GM11168 (cell line): ENCODE measurements around the gene CTSW.

Experiments used
- in situ Hi-C: fragments of 300-500 bp; cut with MboI; formaldehyde crosslinking; loops from one replicate; pipeline ENCODE4 v1.12.0; 2022; ENCODE audit warnings: low sequenced_read_pairs; ENCODE audit not compliant: unreplicated experiment

CTSW gene

GRCh38 chr11:65865550-65866172 is 14.0 kb upstream of the CTSW start:
- in situ Hi-C loops: no loop called here

- in situ Hi-C loops: no loop called here
These were observed 12.9 kb upstream of the CTSW start for GRCh38 chr11:65866509-65867283.

- in situ Hi-C loops: no loop called here
These were observed 12.2 kb upstream of the CTSW start for GRCh38 chr11:65867284-65868071.

DNA sequence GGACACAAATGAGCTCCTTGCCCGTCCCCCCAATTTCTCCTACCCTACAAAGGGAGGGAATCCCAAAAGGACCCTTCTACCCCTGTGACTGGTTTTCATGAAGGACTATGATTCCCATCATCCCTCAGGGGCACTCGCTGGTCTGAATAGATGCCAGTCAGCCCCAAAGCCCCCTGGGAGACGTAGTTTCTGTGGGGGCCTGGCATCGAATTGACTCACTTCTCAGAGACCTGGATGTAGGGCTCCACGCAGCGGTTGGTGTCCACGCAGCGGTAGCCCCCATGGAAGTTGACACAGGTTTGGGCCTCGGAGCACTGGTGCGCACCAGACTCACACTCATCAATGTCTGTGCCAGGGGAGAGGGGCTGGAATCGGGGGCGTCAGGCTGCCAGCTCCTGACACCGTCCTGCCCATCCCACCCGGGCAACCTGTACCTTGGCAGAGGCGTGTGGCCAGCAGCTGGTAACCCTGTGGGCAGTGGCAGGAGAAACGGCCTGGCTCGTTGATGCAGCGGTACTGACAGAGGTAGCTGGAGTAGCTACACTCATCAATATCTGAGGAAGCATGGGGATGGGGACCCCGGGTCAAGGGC is 11.5 kb upstream of the CTSW start:
- in situ Hi-C loops: no loop called here

DNA sequence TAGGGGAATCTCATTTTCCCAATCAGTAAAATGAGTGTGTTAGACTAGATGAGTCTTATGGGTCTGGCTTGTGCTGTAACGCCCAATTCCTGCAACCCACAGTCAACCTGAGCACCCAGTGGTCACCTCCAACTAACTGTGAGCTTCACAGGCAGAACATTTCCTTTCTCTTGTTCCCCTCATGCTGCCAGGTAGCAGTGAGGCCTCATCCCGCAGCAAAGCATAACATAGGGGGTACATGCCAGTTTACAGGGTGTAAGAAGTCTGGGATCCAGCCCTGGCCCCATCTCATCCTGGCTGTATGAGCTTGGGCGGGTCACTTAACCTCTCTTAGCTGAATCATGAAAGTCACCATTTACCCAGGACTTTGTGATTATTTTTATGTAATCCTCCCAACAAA is 10.7 kb upstream of the CTSW start:
- in situ Hi-C loops: no loop called here

- in situ Hi-C loops: no loop called here
These were observed 9.9 kb upstream of the CTSW start for GRCh38 chr11:65869643-65870306.

DNA sequence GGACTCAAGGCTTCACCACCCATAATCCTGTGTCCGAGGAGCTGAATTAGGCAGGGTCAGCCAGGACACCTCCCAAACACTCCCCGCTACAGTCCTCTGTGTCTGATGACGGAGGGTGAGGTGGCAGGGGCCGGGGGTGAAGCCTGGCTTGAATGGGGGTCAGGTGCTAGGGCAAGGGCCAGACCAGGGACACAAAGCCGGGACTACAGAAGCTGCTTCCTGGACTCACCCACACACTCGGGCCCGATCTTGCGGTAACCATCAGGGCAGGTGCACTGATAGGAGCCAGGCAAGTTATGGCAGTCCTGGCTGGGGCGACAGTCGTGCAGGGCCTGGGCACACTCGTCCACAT is 9.4 kb upstream of the CTSW start:
- in situ Hi-C loops: no loop called here

DNA sequence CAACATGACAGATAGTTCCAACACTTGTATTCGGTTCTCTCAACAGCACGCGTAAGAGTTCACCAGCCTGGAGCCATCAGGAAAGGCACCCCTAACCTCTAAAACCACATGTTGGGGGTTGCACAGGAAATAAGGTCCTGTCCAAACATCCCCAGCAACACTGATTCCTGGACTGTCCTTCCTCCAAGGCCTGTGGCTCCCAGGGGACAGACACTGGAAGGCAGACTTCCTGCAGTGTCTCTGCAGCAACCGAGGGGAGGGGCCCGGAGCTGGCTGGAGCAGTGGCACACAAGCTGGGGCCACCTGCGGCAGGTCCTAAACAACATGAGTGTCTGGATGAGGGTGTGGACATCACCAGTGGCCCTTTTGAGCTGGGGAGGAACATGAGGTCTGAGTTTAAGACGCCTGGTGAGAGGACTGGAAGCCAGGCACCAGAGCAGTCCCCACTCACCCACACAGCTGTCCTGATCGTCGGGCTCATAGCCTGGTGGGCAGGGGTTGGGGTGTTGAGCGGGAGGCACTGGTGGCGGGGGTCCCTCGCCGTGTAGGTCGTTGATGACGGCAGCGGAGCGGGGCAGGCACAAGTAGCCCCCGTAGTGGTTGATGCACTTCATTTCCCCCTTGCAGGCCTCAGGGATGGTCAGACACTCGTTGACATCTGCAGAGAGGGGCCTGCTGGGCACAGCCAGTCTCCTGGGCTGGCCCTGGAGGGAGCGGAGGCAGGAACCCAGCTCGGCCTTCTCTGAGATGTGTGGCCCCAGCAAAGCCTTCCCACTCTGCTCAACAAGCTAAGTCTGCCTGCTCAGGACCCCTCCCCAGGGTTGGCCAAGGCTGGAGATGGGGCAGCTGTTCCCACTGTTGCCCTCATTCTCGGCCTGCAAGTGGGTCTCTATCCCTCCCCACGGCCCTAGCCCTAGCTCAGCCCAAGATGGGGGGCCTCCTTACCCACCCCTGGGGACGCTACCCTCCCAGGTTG is 8.6 kb upstream of the CTSW start:
- in situ Hi-C loops: no loop called here

GRCh38 chr11:65871811-65872548 is 7.7 kb upstream of the CTSW start:
- in situ Hi-C loops: no loop called here

DNA sequence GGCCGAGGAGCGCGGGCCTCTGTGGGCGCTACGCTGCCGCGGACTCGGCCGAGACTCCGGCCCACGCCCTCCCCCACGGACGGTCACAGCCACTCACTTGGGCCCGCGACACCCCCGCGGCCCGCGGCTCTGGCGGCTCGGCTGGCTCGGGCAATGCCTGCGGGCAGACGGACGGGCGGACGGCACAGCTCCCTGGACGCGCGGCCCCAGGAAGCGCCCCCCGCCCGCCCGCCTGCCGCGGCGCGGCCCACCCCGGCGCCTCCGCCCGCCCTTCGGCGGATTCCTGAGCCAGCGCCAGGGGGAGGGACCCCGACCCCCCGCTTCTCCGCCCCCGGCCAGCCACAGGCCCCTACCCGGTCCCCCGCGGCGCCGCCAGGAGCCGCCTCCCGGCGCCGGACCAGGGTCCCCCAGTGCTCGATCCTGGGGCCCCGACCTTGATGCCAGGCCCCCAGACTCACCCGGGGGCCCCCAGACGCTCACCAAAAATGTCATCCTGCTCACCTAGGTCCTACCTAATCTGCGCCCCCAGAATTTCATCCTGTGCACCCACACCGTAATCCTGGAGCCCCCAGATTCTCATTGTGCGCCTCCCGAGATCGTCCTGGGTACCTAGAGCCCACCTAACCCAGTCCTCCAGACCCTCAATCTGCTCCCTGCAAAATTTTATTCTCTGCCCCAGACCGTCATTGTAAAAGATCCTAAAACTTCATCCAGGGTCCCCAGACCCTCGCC is 6.9 kb upstream of the CTSW start, which contains the start of gene EFEMP2:
Gene EFEMP2 (minus strand): TSS at position 215 of the 732 bp plus-strand sequence. CDS start 446 bp downstream, outside the sequence.
- in situ Hi-C loops: no loop called here

GRCh38 chr11:65873318-65874156 is 6.1 kb upstream of the CTSW start:
- in situ Hi-C loops: no loop called here

DNA sequence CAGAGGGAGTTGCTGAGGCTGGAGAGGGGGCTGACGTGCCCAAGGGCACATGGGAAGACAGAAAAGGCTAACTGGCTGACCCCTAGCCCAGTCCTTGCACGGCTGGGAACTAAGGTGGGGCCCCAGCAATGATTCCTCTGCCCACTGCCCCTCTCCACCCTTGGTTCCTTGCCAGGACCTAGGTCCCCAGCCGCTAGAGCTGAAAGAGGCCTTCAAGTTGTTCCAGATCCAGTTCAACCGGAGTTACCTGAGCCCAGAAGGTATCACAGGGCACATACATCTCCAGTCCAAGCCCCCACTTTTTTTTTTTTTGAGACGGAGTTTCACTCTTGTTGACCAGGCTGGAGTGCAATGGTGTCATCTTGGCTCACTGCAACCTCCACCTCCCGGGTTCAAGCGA is 390 bp downstream of the CTSW start:
- in situ Hi-C loops: loop anchor here (5.0 kb wide), 1 partner anchor 112 kb away; no protein-coding TSS in a partner anchor

DNA sequence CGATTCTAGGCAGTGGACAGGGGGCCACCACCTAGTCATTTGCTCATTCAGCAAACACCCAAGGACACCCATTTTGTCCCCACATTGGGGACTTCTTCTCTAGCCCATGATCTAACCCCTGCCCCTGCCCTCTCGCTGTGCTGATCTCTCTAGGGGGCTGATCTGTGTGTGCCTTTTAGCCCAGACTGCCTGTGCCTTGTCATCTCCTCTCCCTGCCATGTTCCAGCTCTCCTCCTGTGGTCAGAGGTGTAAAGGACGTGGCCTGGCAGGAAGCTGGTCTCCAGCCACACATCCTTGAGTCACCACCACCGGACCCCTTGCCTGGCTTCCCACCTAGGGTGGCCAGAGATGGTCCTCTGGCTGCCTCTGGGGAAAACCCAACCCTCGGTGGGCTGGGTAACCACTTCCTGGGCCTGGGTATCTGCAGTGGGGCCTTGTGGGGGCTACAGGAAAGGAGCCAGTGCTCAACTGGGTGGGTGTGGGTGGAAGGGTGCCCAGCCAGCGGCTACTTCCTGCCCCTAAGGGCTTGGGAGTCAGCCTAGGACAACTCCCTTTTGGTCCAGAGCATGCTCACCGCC is 1.3 kb downstream of the CTSW start:
- in situ Hi-C loops: loop anchor here (5.0 kb wide), 1 partner anchor 111 kb away; no protein-coding TSS in a partner anchor

DNA sequence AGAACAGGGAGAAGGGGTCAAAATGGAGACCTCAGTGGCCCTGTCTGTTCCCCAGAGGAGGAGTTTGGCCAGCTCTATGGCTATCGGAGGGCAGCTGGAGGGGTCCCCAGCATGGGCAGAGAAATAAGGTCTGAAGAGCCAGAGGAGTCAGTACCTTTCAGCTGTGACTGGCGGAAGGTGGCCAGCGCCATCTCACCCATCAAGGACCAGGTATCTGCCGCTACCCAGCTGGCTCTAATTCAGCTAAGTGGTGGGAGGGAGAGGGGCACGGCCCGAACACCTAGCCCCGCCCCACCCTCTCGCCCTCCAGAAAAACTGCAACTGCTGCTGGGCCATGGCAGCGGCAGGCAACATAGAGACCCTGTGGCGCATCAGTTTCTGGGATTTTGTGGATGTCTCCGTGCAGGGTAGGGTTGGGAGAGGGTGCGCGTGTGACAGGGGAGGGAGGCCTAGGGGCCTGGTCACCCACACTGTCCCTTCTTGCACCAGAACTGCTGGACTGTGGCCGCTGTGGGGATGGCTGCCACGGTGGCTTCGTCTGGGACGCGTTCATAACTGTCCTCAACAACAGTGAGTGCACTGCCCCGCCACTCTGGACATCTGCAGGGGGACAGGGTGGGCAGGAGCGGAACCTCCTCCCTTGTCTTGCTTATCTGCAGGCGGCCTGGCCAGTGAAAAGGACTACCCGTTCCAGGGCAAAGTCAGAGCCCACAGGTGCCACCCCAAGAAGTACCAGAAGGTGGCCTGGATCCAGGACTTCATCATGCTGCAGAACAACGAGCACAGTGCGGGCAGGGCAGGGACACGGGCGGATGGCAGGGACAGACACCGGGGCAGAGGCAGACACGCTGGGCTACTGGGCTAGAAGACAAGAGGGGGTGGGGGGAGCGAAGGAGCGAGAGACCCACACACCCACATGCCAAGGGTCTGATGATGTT is 2.8 kb downstream of the CTSW start:
- in situ Hi-C loops: loop anchor here (5.0 kb wide), 1 partner anchor 110 kb away; no protein-coding TSS in a partner anchor

DNA sequence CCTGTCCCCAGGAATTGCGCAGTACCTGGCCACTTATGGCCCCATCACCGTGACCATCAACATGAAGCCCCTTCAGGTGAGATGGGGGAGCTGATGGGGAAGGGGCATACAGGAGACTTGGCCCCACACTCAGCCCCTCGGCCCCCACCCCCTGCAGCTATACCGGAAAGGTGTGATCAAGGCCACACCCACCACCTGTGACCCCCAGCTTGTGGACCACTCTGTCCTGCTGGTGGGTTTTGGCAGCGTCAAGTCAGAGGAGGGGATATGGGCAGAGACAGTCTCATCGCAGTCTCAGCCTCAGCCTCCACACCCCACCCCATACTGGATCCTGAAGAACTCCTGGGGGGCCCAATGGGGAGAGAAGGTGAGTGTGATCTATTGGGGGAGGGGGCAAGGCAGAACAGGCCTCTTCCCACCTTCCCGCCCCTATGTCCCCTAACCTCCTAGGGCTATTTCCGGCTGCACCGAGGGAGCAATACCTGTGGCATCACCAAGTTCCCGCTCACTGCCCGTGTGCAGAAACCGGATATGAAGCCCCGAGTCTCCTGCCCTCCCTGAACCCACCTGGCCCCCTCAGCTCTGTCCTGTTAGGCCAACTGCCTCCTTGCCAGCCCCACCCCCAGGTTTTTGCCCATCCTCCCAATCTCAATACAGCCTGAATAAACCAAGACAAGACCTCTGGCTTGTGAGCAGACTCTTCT is 3.6 kb downstream of the CTSW start:
- in situ Hi-C loops: loop anchor here (5.0 kb wide), 1 partner anchor 109 kb away; no protein-coding TSS in a partner anchor
